Memory B cell (primary cell): ENCODE results near the gene OR56B1.

Experiments
- ATAC-seq: fragments of 150-1000 bp; cut with Tn5 transposase; 2 replicates; pipeline ENCODE4 v1.10.0; 2021; ENCODE audit warnings: low read depth, mild to moderate bottlenecking, moderate library complexity
- DNase-seq, 2 donors: peaks; one replicate each; pipeline ENCODE4 v3.0.0; 2022; ENCODE audit warnings: low spot score in 2 of 2
- H3K27ac Mint-ChIP-seq: one replicate; pipeline ENCODE4 v1.8.0; 2022; ENCODE audit warnings: mild to moderate bottlenecking, moderate library complexity, mixed read lengths
- H3K27me3 Mint-ChIP-seq: one replicate; pipeline ENCODE4 v1.8.0; 2022; ENCODE audit warnings: mixed read lengths
- H3K36me3 Mint-ChIP-seq: one replicate; pipeline ENCODE4 v1.8.0; 2022; ENCODE audit warnings: mild to moderate bottlenecking, mixed read lengths
- H3K4me1 Mint-ChIP-seq: one replicate; pipeline ENCODE4 v1.8.0; 2022; ENCODE audit warnings: mixed read lengths
- H3K4me3 Mint-ChIP-seq: one replicate; pipeline ENCODE4 v1.8.0; 2022; ENCODE audit warnings: mild to moderate bottlenecking, moderate library complexity, mixed read lengths
- H3K9me3 Mint-ChIP-seq: one replicate; pipeline ENCODE4 v1.8.0; 2022; ENCODE audit warnings: mixed read lengths

The OR56B1 gene

GRCh38 chr11:5753943-5754342 is 17.7 kb downstream of the OR56B1 start, which contains the start of gene OR52N4:
Gene OR52N4, plus strand, starts transcription at chr11:5754243. Its CDS starts 498 bp downstream, at chr11:5754741.
- Mint-ChIP-seq H3K4me3 (no peak within 1 kb of the TSS), H3K27ac (no peak within 1 kb of the TSS), H3K36me3 (peaks cover 4% of the 10 kb centered on the region), H3K27me3 (no peaks in the 10 kb centered on the region), H3K9me3 (no peaks in the 10 kb centered on the region), H3K4me1 (no peaks in the 10 kb centered on the region)
- ATAC-seq (no peak), DNase-seq (no peak)

GRCh38 chr11:5767056-5767455 is 30.8 kb downstream of the OR56B1 start:
- ATAC-seq = no peak
- no peaks in the 10 kb centered on the region for H3K36me3 Mint-ChIP-seq
- no peak overlapping the region for H3K4me3 Mint-ChIP-seq
- H3K9me3 Mint-ChIP-seq = no peaks in the 10 kb centered on the region
- H3K27me3 Mint-ChIP-seq = peaks cover 1% of the 10 kb centered on the region
- no peaks in the 10 kb centered on the region for H3K4me1 Mint-ChIP-seq
- no peak overlapping the region for H3K27ac Mint-ChIP-seq
- DNase-seq = no peak

GRCh38 chr11:5783255-5783654 is 47.0 kb downstream of the OR56B1 start, which contains the start of gene OR52N5:
Gene OR52N5, minus strand, starts transcription at chr11:5783355. Its CDS starts 4,721 bp downstream, at chr11:5778634.
- ATAC-seq (no peak), DNase-seq (no peak)
- Mint-ChIP-seq H3K9me3 (peaks cover 4% of the 10 kb centered on the region), H3K4me3 (no peak within 1 kb of the TSS), H3K4me1 (no peaks in the 10 kb centered on the region), H3K27me3 (peaks cover 3% of the 10 kb centered on the region), H3K27ac (no peak within 1 kb of the TSS), H3K36me3 (no peaks in the 10 kb centered on the region)
